B cell (primary cell): ENCODE results near the gene BAZ1B. TPM values are rescaled to one million over a fixed set of nuclear protein-coding genes. Genes with fewer than 3 reads are reported as not detected.

Experiments
- ATAC-seq: fragments of 200-7000 bp; cut with Tn5 transposase; one replicate; pipeline ENCODE4 v1.10.0; 2021; ENCODE audit warnings: low read depth, mild to moderate bottlenecking, moderate number of reproducible peaks, moderate library complexity
- CTCF ChIA-PET: fragments of 350-600 bp; sonication (Branson Sonifier 250); formaldehyde crosslinking; loops from one replicate; lab custom pipeline; 2021; ENCODE audit warnings: antibody characterized with exemption, inconsistent platforms; lab: Charles Lee
- POLR2A ChIA-PET: fragments of 350-600 bp; sonication (Branson Sonifier 250); formaldehyde crosslinking; loops from one replicate; lab custom pipeline; 2021; ENCODE audit warnings: antibody characterized with exemption; lab: Charles Lee
- DNase-seq: peaks from one replicate; pipeline ENCODE4 v3.0.0; 2013
- H2AFZ ChIP-seq: 2 replicates; pipeline ENCODE4 v1.6.1; 2012; ENCODE audit warnings: mild to moderate bottlenecking, low read depth, low read length; ENCODE audit not compliant: insufficient read depth, poor library complexity, severe bottlenecking
- H3K27ac ChIP-seq, 2 donors: 1 replicate in 1 of 2; 2 replicates in 1 of 2; pipeline ENCODE4 v1.5.1; 2012 to 2013; ENCODE audit warnings: low read length in 2 of 2, mild to moderate bottlenecking in 2 of 2, moderate library complexity in 1 of 2
- H3K27me3 ChIP-seq, 4 experiments: fragments of 200-600 bp in 1 of 4; sonication (generic) in 1 of 4; replicated peaks in 1 of 4; 1 replicate in 2 of 4; 2 replicates in 2 of 4; pipeline versions ENCODE4 v1.6.1 to v1.7.0; 2013 to 2016; ENCODE audit warnings: low read length in 3 of 4, mild to moderate bottlenecking in 2 of 4, mixed read lengths in 1 of 4, moderate library complexity in 1 of 4; ENCODE audit not compliant: insufficient read depth in 4 of 4, control insufficient read depth in 3 of 4; ENCODE audit errors: control extremely low read depth in 1 of 4
- H3K36me3 ChIP-seq, 2 experiments: replicated peaks in 1 of 2; 1 replicate in 1 of 2; 2 replicates in 1 of 2; pipeline versions ENCODE4 v1.6.1 to v1.7.1; 2013; ENCODE audit warnings: low read length in 1 of 2; ENCODE audit not compliant: insufficient read depth in 2 of 2, control insufficient read depth in 1 of 2; ENCODE audit errors: control extremely low read depth in 1 of 2, extremely low read depth in 1 of 2
- H3K4me1 ChIP-seq, 2 donors: fragments of 200-600 bp in 1 of 2; sonication (generic) in 1 of 2; 1 replicate in 1 of 2; 2 replicates in 1 of 2; pipeline versions ENCODE4 v1.5.1 to v1.6.1; 2013 to 2017; ENCODE audit warnings: low read length in 2 of 2; ENCODE audit not compliant: control insufficient read depth in 2 of 2, insufficient read depth in 2 of 2
- H3K4me2 ChIP-seq: replicated peaks from 2 replicates; pipeline ENCODE3; 2012; ENCODE audit warnings: mild to moderate bottlenecking, low read depth, low read length; ENCODE audit not compliant: poor library complexity, severe bottlenecking
- H3K4me3 ChIP-seq, 5 experiments: fragments of 200-600 bp in 1 of 5; sonication (generic) in 1 of 5; 1 replicate in 3 of 5; 2 replicates in 2 of 5; pipeline versions ENCODE4 v1.5.1 to v1.7.0; 2011 to 2016; ENCODE audit warnings: low read length in 4 of 5, mild to moderate bottlenecking in 4 of 5, low read depth in 2 of 5, control low read depth in 1 of 5, moderate library complexity in 1 of 5; ENCODE audit not compliant: insufficient read depth in 1 of 5; ENCODE audit errors: control extremely low read depth in 1 of 5, extremely low read depth in 1 of 5
- H3K79me2 ChIP-seq: fragments of 200-600 bp; sonication (generic); one replicate; pipeline ENCODE4 v1.6.0; 2016; ENCODE audit warnings: low read length; ENCODE audit not compliant: control insufficient read depth, insufficient read depth
- H3K9ac ChIP-seq: fragments of 200-600 bp; sonication (generic); 2 replicates; pipeline ENCODE4 v1.6.1; 2017; ENCODE audit warnings: mild to moderate bottlenecking, low read length, moderate library complexity
- H3K9me3 ChIP-seq, 3 donors: one replicate each; pipeline versions ENCODE4 v1.6.1 to v1.7.1; 2013; ENCODE audit warnings: low read length in 2 of 3; ENCODE audit not compliant: control insufficient read depth in 2 of 3, insufficient read depth in 1 of 3; ENCODE audit errors: control extremely low read depth in 1 of 3
- H4K20me1 ChIP-seq: 2 replicates; pipeline ENCODE4 v1.6.0; 2012; ENCODE audit warnings: mild to moderate bottlenecking, low read length; ENCODE audit not compliant: insufficient read depth, control insufficient read depth, poor library complexity, severe bottlenecking
- H3K27ac Mint-ChIP-seq: one replicate; pipeline ENCODE4 v1.8.0; 2021; ENCODE audit warnings: mixed read lengths
- H3K27me3 Mint-ChIP-seq: one replicate; pipeline ENCODE4 v1.8.0; 2021; ENCODE audit warnings: mixed read lengths
- H3K4me1 Mint-ChIP-seq: one replicate; pipeline ENCODE4 v1.8.0; 2021; ENCODE audit warnings: mixed read lengths
- H3K4me3 Mint-ChIP-seq: one replicate; pipeline ENCODE4 v1.8.0; 2021; ENCODE audit warnings: mixed read lengths
- H3K9me3 Mint-ChIP-seq: one replicate; pipeline ENCODE4 v1.8.0; 2022; ENCODE audit warnings: mixed read lengths; ENCODE audit not compliant: insufficient read depth
- EZH2 ChIP-seq: IDR thresholded peaks from 2 replicates; pipeline ENCODE4 v1.6.1; 2012; ENCODE audit warnings: borderline replicate concordance, low read depth, mild to moderate bottlenecking, moderate library complexity, low read length; ENCODE audit not compliant: insufficient read depth, poor library complexity, severe bottlenecking
- WGBS: methylation state at CpG from one replicate; pipeline ENCODE4 v1.1.5; 2013; ENCODE audit warnings: missing lambda C conversion rate; ENCODE audit not compliant: insufficient coverage; 5-methylcytosine and 5-hydroxymethylcytosine counted together
- intact Hi-C: fragments of 100-400 bp; cut with micrococcal nuclease; formaldehyde crosslinking; loops from one replicate; pipeline ENCODE4 v1.10.0; 2022
- polyA plus RNA-seq: library from polyadenylated mRNA; depleted of rRNA; stranded (reverse); fragments of >200 nt; gene quantifications from 2 replicates; pipeline ENCODE4 v1.2.3, GENCODE V29; 2012
- total RNA-seq, 2 donors: library from RNA; stranded (reverse); fragments of 120-200 nt in 1 of 2; gene quantifications; 1 replicate in 1 of 2; 2 replicates in 1 of 2; pipeline versions ENCODE4 v1.2.3 to v1.2.4, GENCODE V29; 2013 to 2022
- TF ChIP-seq, protein P1 (sequence below): fragments of 200-600 bp; IDR thresholded peaks from one replicate; pipeline ENCODE4 v1.8.0; 2022; ENCODE audit warnings: antibody characterized with exemption, mild to moderate bottlenecking

Gene BAZ1B
- total and polyA plus RNA-seq, 2 donors (not counting 1 experiment from before 2014, with no cell fraction given), result 17.2 to 68.1 TPM

DNA sequence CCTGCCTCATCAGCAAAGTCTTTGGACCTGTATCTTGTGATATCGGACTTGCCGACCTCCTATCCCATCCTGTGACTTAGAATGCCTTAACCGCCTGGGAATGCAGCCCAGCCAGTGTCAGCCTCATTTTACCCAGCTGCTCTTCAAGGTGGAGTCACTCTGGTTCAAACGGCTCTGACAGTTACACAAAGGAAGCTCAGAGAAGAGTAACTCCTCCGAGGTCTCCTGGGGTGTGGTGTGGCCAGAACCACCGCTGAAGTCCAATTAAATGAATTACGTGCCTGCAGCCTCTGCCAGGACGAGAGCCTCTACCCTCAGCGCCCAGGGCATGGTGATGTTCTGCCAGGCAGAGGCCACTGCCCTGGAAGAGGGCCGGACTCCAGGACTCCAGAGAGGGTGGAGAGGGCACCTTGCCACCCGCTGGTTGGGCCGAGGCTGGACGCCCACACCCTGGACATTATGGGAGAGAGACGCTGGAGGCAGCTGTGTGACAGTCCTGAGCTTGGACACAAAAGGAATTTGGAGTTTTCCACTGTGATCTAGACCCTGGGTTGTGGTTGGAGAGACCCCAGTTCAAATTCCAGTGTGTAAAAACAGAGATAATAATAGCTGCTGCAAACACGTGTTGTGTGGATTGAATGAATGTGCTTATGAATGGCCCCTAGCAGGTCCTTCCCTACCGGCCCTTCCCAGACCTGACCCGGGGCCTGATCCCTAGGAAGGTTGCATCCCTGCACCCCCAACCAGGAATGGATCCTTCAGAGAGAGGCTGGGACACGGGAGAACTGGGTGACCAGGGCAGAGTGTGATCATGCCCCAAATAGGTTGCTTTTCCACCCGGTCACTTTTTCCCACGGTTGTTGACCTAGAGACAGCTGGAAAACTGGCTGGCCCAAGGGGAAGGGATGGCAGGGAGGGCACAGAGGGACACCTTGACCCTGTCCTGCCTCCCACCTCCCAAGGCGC is 126.3 kb downstream of the BAZ1B start:
- ChIA-PET POLR2A (no interaction called here), CTCF (no interaction called here)
- Histone ChIP-seq H3K4me1 (no peaks in the 10 kb centered on the region), H3K9me3 (peaks cover 0 to 7% (median 0%) of the 10 kb centered on the region in 3 donors), H4K20me1 (no peaks in the 10 kb centered on the region), H3K36me3 (no peaks in the 10 kb centered on the region), H3K79me2 (no peaks in the 10 kb centered on the region), H2AFZ (no peak overlapping the region), H3K27me3 (peaks cover 0 to 6% (median 2%) of the 10 kb centered on the region in 4 experiments), H3K4me3 (no peak overlapping the region), H3K27ac (no peak overlapping the region), H3K9ac (no peak overlapping the region), H3K4me2 (no peak overlapping the region)
- H3K9me3 Mint-ChIP-seq, result no peaks in the 10 kb centered on the region
- no peak for ATAC-seq
- no peak overlapping the region for H3K27ac Mint-ChIP-seq
- intact Hi-C loops, result no loop called here
- no peak for TF ChIP-seq EZH2
- peaks cover 3% of the 10 kb centered on the region for H3K4me1 Mint-ChIP-seq
- 94% methylated on average over 18 of the region's 21 CpGs for WGBS
- H3K4me3 Mint-ChIP-seq, result no peak overlapping the region
- DNase-seq, result no peak
- H3K27me3 Mint-ChIP-seq, result peaks cover 9% of the 10 kb centered on the region

DNA sequence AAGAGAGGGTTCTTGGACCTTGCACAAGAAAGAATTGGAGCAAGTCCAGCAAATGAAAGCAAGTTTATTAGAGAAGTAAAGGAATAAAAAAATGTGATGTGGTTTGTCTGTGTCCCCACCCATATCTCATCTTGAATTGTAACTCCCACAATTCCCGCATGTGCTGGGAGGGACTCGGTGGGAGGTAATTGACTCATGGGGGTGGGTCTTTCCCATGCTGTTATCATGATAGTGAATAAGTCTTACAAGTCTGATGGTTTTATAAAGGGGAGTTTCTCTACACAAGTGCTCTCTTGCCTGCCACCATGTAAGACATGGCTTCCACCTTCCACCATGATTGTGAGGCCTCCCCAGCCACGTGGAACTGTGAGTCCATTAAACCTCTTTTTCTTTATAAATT is 127.7 kb downstream of the BAZ1B start:
- no CpG with 5 or more reads among the region's 3 CpGs for WGBS

More for the DNA sequence above, 127.7 kb downstream of the BAZ1B start:
- Histone ChIP-seq H3K4me2 (no peak overlapping the region), H3K9ac (no peak overlapping the region), H3K79me2 (no peaks in the 10 kb centered on the region), H2AFZ (no peak overlapping the region), H3K4me1 (no peaks in the 10 kb centered on the region), H3K36me3 (no peaks in the 10 kb centered on the region), H4K20me1 (no peaks in the 10 kb centered on the region), H3K27ac (no peak overlapping the region), H3K9me3 (peaks cover 0 to 16% (median 7%) of the 10 kb centered on the region in 3 donors), H3K4me3 (no peak overlapping the region), H3K27me3 (peaks cover 0 to 9% (median 3%) of the 10 kb centered on the region in 4 experiments)
- Mint-ChIP-seq H3K27me3 (peaks cover 9% of the 10 kb centered on the region), H3K4me3 (no peak overlapping the region), H3K4me1 (peaks cover 1% of the 10 kb centered on the region), H3K9me3 (no peaks in the 10 kb centered on the region), H3K27ac (no peak overlapping the region)
- CTCF ChIA-PET, result no interaction called here
- TF ChIP-seq EZH2, result no peak
- TF ChIP-seq, protein P1, sequence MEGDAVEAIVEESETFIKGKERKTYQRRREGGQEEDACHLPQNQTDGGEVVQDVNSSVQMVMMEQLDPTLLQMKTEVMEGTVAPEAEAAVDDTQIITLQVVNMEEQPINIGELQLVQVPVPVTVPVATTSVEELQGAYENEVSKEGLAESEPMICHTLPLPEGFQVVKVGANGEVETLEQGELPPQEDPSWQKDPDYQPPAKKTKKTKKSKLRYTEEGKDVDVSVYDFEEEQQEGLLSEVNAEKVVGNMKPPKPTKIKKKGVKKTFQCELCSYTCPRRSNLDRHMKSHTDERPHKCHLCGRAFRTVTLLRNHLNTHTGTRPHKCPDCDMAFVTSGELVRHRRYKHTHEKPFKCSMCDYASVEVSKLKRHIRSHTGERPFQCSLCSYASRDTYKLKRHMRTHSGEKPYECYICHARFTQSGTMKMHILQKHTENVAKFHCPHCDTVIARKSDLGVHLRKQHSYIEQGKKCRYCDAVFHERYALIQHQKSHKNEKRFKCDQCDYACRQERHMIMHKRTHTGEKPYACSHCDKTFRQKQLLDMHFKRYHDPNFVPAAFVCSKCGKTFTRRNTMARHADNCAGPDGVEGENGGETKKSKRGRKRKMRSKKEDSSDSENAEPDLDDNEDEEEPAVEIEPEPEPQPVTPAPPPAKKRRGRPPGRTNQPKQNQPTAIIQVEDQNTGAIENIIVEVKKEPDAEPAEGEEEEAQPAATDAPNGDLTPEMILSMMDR, result no peak
- intact Hi-C loops, result no loop called here
- POLR2A ChIA-PET, result no interaction called here
- no peak for DNase-seq
- ATAC-seq, result no peak
